Measurements from ENCODE around the gene GIPC2. TPM values are rescaled to one million over a fixed set of nuclear protein-coding genes. Genes with fewer than 3 reads are reported as not detected.
"Not testable (repeated sequence)": the region's sequence is repeated elsewhere in the genome, so short reads cannot be mapped to it uniquely, and the experiment has no call there.

Gene GIPC2
- total RNA-seq, 2 experiments from 2014 or later = 0.18 to 0.41 TPM

DNA sequence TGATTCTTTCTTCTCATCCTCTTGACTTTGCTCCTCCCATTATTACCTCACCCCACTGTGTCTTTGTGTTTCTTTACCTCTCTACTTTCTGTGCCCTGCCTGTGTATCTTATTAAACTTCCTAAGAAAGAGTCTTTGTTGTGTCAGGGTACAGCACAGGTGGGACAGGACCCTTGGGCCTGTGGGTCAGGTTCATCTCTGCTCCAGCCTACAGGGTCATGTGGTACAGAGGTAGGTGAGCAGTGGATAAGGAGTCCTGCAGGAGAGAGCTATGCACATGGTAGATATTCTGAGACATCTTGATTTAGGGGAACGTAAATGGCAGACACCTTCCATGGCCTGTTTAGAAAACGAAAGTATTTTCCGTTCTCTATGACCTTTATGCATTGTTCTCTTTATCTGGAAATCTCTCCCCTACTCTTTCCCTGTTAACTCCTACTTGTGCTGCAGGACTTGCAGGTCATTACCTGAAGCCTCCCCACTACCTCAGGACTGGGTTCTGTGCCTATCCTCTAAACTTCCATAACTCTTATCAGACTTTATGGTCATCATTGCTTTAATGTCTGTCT is 9.9 kb downstream of the GIPC2 start:
- no peaks in the 10 kb centered on the region for H3K36me3 Mint-ChIP-seq (ENCODE audit: low read depth)
- no peaks in the 10 kb centered on the region for H3K9me3 Mint-ChIP-seq
- ChIA-PET CTCF (no interaction called here), POLR2A (interaction anchor here (0.6 to 1.7 kb wide), 3 partner anchors 51 to 77 kb away, joined by 4 to 6 read pairs (median 5); partner anchors contain the start of genes DNAJB4 and FUBP1)
- H3K27ac Mint-ChIP-seq = no peak overlapping the region
- no peak for ATAC-seq
- no peak overlapping the region for H3K4me3 Mint-ChIP-seq
- intact Hi-C loops (cut with micrococcal nuclease) = no loop called here
- peaks cover 7% of the 10 kb centered on the region for H3K4me1 Mint-ChIP-seq (ENCODE audit: low read depth)
- TF ChIP-seq CTCF (IDR thresholded peaks at IDR 0.05) = no peak
- no peak for DNase-seq
- H3K27me3 Mint-ChIP-seq = peaks cover 6% of the 10 kb centered on the region

DNA sequence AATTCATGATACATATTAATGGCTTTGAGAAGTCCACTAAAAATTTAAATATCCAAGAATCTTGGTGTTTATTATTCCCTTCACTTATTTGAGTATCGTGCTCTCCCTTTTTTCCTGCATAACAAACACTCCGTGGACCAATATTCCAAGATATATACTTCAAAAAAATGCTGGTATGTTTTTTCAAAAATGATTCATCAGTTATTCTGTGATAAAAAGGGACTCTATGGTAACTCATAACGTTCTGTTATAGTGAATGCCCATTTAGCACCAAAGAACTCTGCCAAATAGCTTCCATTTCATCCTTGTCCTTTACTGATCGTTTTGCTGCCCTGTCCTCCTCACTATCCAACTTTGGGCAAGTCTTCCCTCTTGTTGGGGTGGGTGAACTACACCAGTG is 12.9 kb downstream of the GIPC2 start:
- intact Hi-C loops (cut with micrococcal nuclease) = no loop called here
- ATAC-seq (no peak), DNase-seq (no peak)
- ChIA-PET CTCF (interaction anchor here (1.0 kb wide), 1 partner anchor 9 kb away, joined by 3 read pairs; no protein-coding TSS in a partner anchor), POLR2A (interaction anchor here (1.1 to 1.2 kb wide), 2 partner anchors 11 to 55 kb away, joined by 3 read pairs; partner anchors contain the start of gene DNAJB4)
- Mint-ChIP-seq H3K27me3 (peaks cover 6% of the 10 kb centered on the region), H3K4me1 (ENCODE audit: low read depth) (peaks cover 7% of the 10 kb centered on the region), H3K9me3 (no peaks in the 10 kb centered on the region), H3K27ac (no peak overlapping the region), H3K36me3 (ENCODE audit: low read depth) (no peaks in the 10 kb centered on the region), H3K4me3 (no peak overlapping the region)
- TF ChIP-seq CTCF (IDR thresholded peaks at IDR 0.05) = no peak

DNA sequence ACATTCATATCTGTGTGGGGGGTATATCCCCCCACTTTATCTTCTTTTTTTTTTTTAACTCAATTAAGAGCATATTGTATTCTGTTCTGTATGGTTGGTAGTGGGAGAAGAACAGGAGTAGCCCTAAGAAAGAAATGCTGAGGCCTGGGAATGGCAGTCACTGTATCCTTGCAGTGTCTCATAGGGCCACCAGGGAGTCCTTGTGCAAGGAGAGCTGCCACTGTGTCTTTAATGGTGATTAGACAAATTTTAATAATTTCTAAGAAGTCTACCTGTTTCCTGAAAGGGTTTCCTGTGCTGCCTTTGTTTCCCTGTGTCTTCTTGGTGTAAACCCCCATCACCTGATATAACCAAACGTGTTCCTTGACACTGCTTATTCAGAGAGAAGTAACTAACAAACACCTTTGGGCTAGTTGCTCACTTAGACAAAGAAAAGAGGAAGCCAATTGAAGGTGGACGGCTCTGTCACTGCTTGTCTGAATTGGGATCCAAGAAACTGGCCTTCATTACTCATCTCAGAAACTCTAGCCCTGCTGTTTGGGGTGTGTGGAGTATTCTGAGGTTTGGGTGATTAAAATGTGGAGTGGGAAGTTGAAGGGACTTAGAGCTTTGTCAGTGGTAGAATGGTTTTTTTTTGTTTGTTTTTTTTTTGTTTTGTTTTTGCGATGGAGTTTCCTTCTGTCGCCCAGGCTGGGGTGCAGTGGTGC is 15.2 kb downstream of the GIPC2 start:
- Mint-ChIP-seq H3K36me3 (ENCODE audit: low read depth) (no peaks in the 10 kb centered on the region), H3K4me1 (ENCODE audit: low read depth) (no peaks in the 10 kb centered on the region)
- ATAC-seq = no peak

GRCh38 chr1:78061825-78062523 is 16.2 kb downstream of the GIPC2 start:
- POLR2A ChIA-PET = no interaction called here
- DNase-seq (no peak), ATAC-seq (no peak)
- Mint-ChIP-seq H3K27ac (no peak overlapping the region), H3K36me3 (ENCODE audit: low read depth) (no peaks in the 10 kb centered on the region), H3K27me3 (peaks cover 4% of the 10 kb centered on the region), H3K4me3 (no peak overlapping the region), H3K9me3 (no peaks in the 10 kb centered on the region), H3K4me1 (ENCODE audit: low read depth) (no peaks in the 10 kb centered on the region)
- TF ChIP-seq CTCF (IDR thresholded peaks at IDR 0.05) = no peak
- intact Hi-C loops (cut with micrococcal nuclease) = no loop called here
- CTCF ChIA-PET = no interaction called here

More for the DNA sequence above, 15.2 kb downstream of the GIPC2 start:
- no peak for TF ChIP-seq CTCF (IDR thresholded peaks at IDR 0.05)
- no peak for DNase-seq
- Mint-ChIP-seq H3K9me3 (no peaks in the 10 kb centered on the region), H3K27ac (no peak overlapping the region), H3K4me3 (no peak overlapping the region), H3K27me3 (peaks cover 4% of the 10 kb centered on the region)
- intact Hi-C loops (cut with micrococcal nuclease) = no loop called here
- POLR2A ChIA-PET = no interaction called here
- CTCF ChIA-PET = no interaction called here

DNA sequence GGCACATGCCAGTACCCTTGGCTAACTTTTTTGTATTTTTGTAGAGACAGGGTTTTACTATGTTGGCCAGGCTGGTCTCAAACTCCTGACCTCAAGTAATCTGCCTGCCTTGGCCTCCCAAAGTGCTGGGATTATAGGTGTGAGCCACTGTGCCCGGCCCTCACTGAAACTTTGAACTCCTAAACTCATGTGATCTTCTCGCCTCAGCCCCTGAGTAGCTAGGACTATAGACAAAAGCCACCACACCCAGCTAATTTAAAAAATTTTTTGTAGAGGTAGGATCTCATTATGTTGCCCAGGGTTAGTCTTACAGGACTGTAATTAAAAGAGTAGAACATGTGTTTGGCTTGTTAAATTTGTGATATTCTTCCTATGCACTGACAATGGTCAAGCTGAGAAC is 19.1 kb downstream of the GIPC2 start:
- ATAC-seq; DNase-seq; H3K27ac Mint-ChIP-seq; H3K4me3 Mint-ChIP-seq; CTCF ChIA-PET; H3K4me1 Mint-ChIP-seq (ENCODE audit: low read depth); H3K27me3 Mint-ChIP-seq; POLR2A ChIA-PET; H3K9me3 Mint-ChIP-seq; intact Hi-C loops (cut with micrococcal nuclease); H3K36me3 Mint-ChIP-seq (ENCODE audit: low read depth): not testable (repeated sequence)
